Measurements from ENCODE around the gene MYO1F.

DNA sequence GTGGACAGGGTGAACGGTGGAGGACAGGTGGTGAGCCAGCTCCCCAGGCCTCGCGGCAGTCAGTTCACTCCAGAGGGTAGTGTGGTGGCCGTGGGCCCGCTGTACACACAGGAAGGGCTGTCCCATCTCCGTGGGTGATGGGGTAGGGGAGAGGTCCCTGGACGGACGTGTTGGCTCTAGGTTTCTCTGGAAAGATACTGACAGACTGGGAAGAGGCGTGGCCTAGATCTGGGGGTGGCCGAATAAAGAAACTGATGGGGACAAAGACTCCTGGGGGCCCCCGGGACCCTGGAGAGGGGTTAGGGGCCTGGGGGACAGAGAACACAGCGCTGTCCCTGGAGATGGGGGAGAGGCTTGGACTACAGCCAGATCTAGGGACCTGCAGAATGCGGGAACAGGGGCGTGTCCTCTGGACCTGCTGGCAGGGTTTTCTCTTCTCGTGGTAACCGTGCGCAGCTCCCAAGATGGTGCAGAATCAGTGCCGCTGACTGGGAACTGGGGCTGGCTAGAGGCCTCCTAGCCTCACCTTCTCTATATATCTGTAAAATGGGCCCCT is 70.8 kb downstream of the MYO1F start:
- TF ChIP-seq, protein P1, sequence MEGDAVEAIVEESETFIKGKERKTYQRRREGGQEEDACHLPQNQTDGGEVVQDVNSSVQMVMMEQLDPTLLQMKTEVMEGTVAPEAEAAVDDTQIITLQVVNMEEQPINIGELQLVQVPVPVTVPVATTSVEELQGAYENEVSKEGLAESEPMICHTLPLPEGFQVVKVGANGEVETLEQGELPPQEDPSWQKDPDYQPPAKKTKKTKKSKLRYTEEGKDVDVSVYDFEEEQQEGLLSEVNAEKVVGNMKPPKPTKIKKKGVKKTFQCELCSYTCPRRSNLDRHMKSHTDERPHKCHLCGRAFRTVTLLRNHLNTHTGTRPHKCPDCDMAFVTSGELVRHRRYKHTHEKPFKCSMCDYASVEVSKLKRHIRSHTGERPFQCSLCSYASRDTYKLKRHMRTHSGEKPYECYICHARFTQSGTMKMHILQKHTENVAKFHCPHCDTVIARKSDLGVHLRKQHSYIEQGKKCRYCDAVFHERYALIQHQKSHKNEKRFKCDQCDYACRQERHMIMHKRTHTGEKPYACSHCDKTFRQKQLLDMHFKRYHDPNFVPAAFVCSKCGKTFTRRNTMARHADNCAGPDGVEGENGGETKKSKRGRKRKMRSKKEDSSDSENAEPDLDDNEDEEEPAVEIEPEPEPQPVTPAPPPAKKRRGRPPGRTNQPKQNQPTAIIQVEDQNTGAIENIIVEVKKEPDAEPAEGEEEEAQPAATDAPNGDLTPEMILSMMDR (IDR thresholded peaks at IDR 0.05; ENCODE audit: borderline replicate concordance, extremely low read depth, low read length, poor library complexity, severe bottlenecking): no peak
- TF ChIP-seq EZH2 (IDR thresholded peaks at IDR 0.05; ENCODE audit: borderline replicate concordance, low read depth, low read length, severe bottlenecking): no peak

All from DND-41 (cell line).